BLaER1 (cell line): Measurements from ENCODE around the gene RAD23A.

ENCODE experiments used
- H3K27ac ChIP-seq: shearing (Covaris generic); formaldehyde crosslinking; 2 replicates; pipeline ENCODE4 v1.8.1; 2022
- H3K27me3 ChIP-seq: shearing (Covaris generic); formaldehyde crosslinking; 2 replicates; pipeline ENCODE4 v1.8.1; 2022
- H3K36me3 ChIP-seq: shearing (Covaris generic); formaldehyde crosslinking; 2 replicates; pipeline ENCODE4 v1.8.1; 2022
- H3K4me1 ChIP-seq: shearing (Covaris generic); formaldehyde crosslinking; 2 replicates; pipeline ENCODE4 v1.8.1; 2022
- H3K4me2 ChIP-seq: shearing (Covaris generic); formaldehyde crosslinking; 2 replicates; pipeline ENCODE4 v1.8.1; 2022
- H3K4me3 ChIP-seq: shearing (Covaris generic); formaldehyde crosslinking; 2 replicates; pipeline ENCODE4 v1.8.1; 2022
- H3K9ac ChIP-seq: shearing (Covaris generic); formaldehyde crosslinking; 2 replicates; pipeline ENCODE4 v1.8.1; 2022
- H3K9me3 ChIP-seq: shearing (Covaris generic); formaldehyde crosslinking; 2 replicates; pipeline ENCODE4 v1.8.1; 2022
- H4K20me1 ChIP-seq: shearing (Covaris generic); formaldehyde crosslinking; 2 replicates; pipeline ENCODE4 v1.8.1; 2022
- Cebpa-rat ChIP-seq: shearing (Covaris generic); IDR thresholded peaks from 2 replicates; pipeline ENCODE4 v1.8.1; 2022

RAD23A gene

GRCh38 chr19:12937927-12938778 lies 7.5 kb upstream of the RAD23A start, which contains the start of gene CALR:
Gene CALR (plus strand): TSS chr19:12938609. CDS start chr19:12938680, 71 bp downstream.
- peaks cover 48% of the 10 kb centered on the region for H4K20me1 ChIP-seq

GRCh38 chr19:12938779-12939601 lies 6.7 kb upstream of the RAD23A start:
- Histone ChIP-seq H3K4me3 (peak overlapping the region; percentile 99), H3K27ac (peak overlapping the region; percentile 98), H3K36me3 (peaks cover 49% of the 10 kb centered on the region), H4K20me1 (peaks cover 54% of the 10 kb centered on the region), H3K4me1 (peaks cover 72% of the 10 kb centered on the region), H3K9me3 (no peaks in the 10 kb centered on the region), H3K4me2 (peak overlapping the region; percentile 89), H3K27me3 (no peaks in the 10 kb centered on the region), H3K9ac (peak overlapping the region; percentile 100)
- no peak for TF ChIP-seq Cebpa-rat

More at GRCh38 chr19:12937927-12938778, 7.5 kb upstream of the RAD23A start, which contains the start of gene CALR:
- Histone ChIP-seq H3K4me2 (peak within 1 kb of the TSS; percentile 95), H3K4me1 (peaks cover 68% of the 10 kb centered on the region), H3K9me3 (no peaks in the 10 kb centered on the region), H3K36me3 (peaks cover 41% of the 10 kb centered on the region), H3K4me3 (peak within 1 kb of the TSS; percentile 99), H3K27ac (peak within 1 kb of the TSS; percentile 98), H3K27me3 (no peaks in the 10 kb centered on the region), H3K9ac (peak within 1 kb of the TSS; percentile 100)
- TF ChIP-seq Cebpa-rat: no peak

- Histone ChIP-seq H3K9me3 (no peaks in the 10 kb centered on the region), H3K27ac (peak overlapping the region; percentile 98), H3K36me3 (peaks cover 59% of the 10 kb centered on the region), H3K4me3 (peak overlapping the region; percentile 99), H3K4me2 (peak overlapping the region; percentile 89), H3K27me3 (no peaks in the 10 kb centered on the region), H3K4me1 (peaks cover 77% of the 10 kb centered on the region), H3K9ac (peak overlapping the region; percentile 100), H4K20me1 (peaks cover 54% of the 10 kb centered on the region)
- no peak for TF ChIP-seq Cebpa-rat
These were observed 5.7 kb upstream of the RAD23A start for GRCh38 chr19:12939975-12940423.

GRCh38 chr19:12940897-12941296 lies 4.8 kb upstream of the RAD23A start:
- Histone ChIP-seq H3K27me3 (no peaks in the 10 kb centered on the region), H3K4me2 (peak overlapping the region; percentile 89), H3K4me3 (peak overlapping the region; percentile 99), H3K9me3 (no peaks in the 10 kb centered on the region), H3K9ac (peak overlapping the region; percentile 100), H3K4me1 (peaks cover 79% of the 10 kb centered on the region), H3K27ac (peak overlapping the region; percentile 98), H4K20me1 (peaks cover 54% of the 10 kb centered on the region), H3K36me3 (peaks cover 62% of the 10 kb centered on the region)
- TF ChIP-seq Cebpa-rat: no peak

GRCh38 chr19:12943437-12944044 lies 2.1 kb upstream of the RAD23A start:
- H3K4me2 ChIP-seq: peak overlapping the region; percentile 38
- H3K9ac ChIP-seq: no peak overlapping the region; the same call in 1 of the 2 replicates
- H3K4me3 ChIP-seq: no peak overlapping the region
- no peaks in the 10 kb centered on the region for H3K9me3 ChIP-seq
- peaks cover 79% of the 10 kb centered on the region for H3K36me3 ChIP-seq
- TF ChIP-seq Cebpa-rat: no peak
- H4K20me1 ChIP-seq: peaks cover 74% of the 10 kb centered on the region
- H3K27ac ChIP-seq: no peak overlapping the region
- peaks cover 78% of the 10 kb centered on the region for H3K4me1 ChIP-seq
- no peaks in the 10 kb centered on the region for H3K27me3 ChIP-seq

GRCh38 chr19:12944104-12944674 lies 1.5 kb upstream of the RAD23A start:
- Histone ChIP-seq H3K36me3 (peaks cover 85% of the 10 kb centered on the region), H3K27me3 (no peaks in the 10 kb centered on the region), H3K9me3 (no peaks in the 10 kb centered on the region), H4K20me1 (peaks cover 74% of the 10 kb centered on the region), H3K4me3 (no peak overlapping the region), H3K4me2 (peak overlapping the region; percentile 65), H3K9ac (no peak overlapping the region), H3K27ac (no peak overlapping the region), H3K4me1 (peaks cover 85% of the 10 kb centered on the region)
- no peak for TF ChIP-seq Cebpa-rat

- peak overlapping the region; percentile 87 for H3K4me2 ChIP-seq
- peak overlapping the region; percentile 94 for H3K9ac ChIP-seq
- H3K27me3 ChIP-seq: no peaks in the 10 kb centered on the region
- H4K20me1 ChIP-seq: peaks cover 74% of the 10 kb centered on the region
- H3K4me1 ChIP-seq: peaks cover 80% of the 10 kb centered on the region
- TF ChIP-seq Cebpa-rat: no peak
- peaks cover 85% of the 10 kb centered on the region for H3K36me3 ChIP-seq
- no peaks in the 10 kb centered on the region for H3K9me3 ChIP-seq
- H3K4me3 ChIP-seq: peak overlapping the region; percentile 80
- H3K27ac ChIP-seq: peak overlapping the region; percentile 92
These were observed 545 bp downstream of the RAD23A start for GRCh38 chr19:12946092-12946721.

- Histone ChIP-seq H3K27me3 (no peaks in the 10 kb centered on the region), H3K9me3 (no peaks in the 10 kb centered on the region), H3K36me3 (peaks cover 85% of the 10 kb centered on the region), H3K27ac (peak overlapping the region; percentile 92; the same call in 1 of the 2 replicates), H3K9ac (peak overlapping the region; percentile 94), H3K4me3 (peak overlapping the region; percentile 80), H4K20me1 (peaks cover 74% of the 10 kb centered on the region), H3K4me2 (peak overlapping the region; percentile 87), H3K4me1 (peaks cover 73% of the 10 kb centered on the region)
- TF ChIP-seq Cebpa-rat: no peak
These were observed 1.3 kb downstream of the RAD23A start for GRCh38 chr19:12946731-12947496.
